ENCODE results near the gene DPYD.

- TF ChIP-seq POLR2A (IDR thresholded peaks at IDR 0.05) = no peak
- TF ChIP-seq, protein P1, sequence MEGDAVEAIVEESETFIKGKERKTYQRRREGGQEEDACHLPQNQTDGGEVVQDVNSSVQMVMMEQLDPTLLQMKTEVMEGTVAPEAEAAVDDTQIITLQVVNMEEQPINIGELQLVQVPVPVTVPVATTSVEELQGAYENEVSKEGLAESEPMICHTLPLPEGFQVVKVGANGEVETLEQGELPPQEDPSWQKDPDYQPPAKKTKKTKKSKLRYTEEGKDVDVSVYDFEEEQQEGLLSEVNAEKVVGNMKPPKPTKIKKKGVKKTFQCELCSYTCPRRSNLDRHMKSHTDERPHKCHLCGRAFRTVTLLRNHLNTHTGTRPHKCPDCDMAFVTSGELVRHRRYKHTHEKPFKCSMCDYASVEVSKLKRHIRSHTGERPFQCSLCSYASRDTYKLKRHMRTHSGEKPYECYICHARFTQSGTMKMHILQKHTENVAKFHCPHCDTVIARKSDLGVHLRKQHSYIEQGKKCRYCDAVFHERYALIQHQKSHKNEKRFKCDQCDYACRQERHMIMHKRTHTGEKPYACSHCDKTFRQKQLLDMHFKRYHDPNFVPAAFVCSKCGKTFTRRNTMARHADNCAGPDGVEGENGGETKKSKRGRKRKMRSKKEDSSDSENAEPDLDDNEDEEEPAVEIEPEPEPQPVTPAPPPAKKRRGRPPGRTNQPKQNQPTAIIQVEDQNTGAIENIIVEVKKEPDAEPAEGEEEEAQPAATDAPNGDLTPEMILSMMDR (IDR thresholded peaks at IDR 0.05) = no peak
These were observed 612.7 kb downstream of the DPYD start for GRCh38 chr1:97308131-97308530.
